ENCODE measurements around the gene FAM221B.

FAM221B gene

DNA sequence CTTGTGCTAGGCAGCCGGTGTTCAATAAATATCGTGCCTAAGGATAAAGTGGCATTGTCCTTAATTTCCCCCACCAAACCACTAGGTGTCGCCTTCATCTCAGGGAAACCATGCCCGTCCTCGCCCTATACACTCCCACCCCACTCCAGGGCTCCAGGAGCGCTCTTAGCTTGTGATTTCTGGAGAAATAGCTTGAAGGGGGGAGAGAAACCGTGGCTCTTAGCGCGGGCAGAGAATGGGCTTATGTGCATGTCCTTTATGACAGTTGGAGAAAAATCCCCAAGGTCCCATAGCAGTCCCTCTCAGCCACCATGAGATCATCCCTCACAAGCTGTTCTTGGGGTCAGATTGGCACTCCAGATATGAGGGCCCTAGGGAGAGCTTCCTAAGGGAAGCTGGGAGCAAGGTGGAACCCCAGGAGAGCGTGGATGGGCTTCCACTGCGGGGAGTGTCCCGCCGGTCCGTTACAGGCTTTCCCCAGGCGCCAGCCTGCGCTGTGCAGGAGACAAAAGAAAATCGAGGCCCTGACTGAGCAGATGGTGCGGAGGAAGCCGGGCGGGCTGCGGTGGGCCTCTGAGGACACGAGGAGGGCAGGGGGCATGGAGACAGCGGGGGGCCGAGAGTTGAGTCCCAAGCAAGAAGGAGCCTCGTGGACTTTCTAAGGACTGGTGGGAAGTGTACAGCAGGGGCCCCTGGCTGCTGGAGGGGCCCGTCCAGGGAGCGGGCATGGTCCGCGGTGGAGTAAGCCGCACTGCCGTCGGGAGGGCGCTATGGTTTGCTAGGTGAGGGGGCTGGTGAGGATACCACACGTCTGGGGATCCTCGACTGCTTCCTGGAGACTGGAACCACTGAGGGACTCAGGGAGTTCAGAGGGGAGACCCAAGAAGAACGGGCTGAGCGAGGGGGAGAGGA is 37.9 kb downstream of the FAM221B start:
- peak; percentile 74 for DNase-seq (ENCODE audit: low spot score)

DNA sequence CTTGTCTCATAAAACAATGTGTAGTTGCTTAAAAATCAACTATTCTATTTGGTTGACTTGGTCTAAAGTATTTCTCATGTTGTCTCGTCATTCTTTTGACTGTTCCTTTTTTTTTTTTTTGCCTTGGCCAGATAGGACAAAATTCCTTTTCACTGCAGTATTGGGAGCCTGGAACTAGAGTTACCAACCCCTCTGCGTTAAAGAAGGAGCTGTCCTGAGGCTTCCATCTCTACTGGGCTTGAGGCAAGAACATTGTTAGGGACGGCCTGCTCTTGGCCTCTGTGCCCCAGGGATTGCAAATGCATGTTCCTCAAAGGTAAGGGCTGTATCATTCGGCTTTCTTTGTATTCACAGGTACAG is 38.5 kb downstream of the FAM221B start:
- DNase-seq (ENCODE audit: low spot score) = no peak

DNA sequence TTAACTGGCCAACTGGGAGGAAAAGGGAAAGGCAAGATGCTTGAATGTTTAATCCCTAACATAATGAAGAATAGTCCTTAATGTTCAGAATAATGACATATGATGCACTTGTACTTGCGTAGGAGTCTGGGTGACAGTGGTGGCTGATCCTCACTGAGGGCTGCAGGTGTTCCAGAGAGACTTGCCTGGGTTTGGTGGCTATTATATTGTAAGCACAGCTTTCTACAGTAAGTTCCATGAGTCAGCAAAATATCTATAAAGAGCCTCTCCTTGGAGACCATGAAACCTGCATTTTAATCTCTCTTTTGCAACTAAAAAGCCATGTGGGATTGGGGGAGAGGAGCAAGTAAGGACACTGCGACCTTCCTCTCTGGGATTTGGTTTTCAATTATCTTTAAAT is 39.0 kb downstream of the FAM221B start:
- DNase-seq (ENCODE audit: low spot score) = no peak

DNA sequence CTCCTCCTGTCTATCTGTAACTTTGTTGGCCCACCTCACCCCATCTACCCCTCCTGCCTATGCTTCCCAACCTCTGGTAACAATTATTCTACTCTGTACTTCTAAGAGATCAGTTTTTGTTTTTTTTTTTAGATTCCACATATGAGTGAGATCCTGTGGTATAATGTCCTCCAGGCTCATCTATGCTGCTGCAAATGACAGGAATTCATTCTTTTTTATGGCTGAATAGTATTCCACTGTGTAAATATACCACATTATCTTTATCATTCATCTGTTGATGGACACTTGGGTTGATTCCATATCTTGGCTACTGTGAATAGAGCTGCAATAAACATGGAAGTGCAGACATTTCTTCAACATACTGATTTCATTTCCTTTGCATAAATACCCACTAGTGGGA is 45.1 kb downstream of the FAM221B start:
- DNase-seq (ENCODE audit: low spot score) = no peak

DNA sequence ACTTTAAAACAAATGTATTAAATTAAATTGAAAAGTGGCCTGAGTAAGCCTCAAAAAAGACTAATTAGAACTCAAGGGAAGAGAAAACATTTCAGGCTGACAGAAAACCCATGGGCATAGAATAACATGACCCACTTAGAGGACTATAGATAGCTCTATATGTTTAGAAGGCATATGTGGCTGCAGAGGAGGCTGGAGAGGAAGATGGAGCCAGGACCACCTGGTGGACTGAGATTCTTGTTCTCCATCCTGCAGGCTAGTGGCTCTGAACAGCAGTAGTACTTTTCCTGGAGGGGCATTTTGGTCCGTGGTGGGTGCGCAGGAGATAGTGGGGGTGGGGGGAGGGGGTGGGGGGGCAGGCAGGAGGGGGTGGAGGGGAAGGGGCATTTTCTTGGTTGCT is 47.5 kb downstream of the FAM221B start:
- DNase-seq (ENCODE audit: low spot score) = no peak

DNA sequence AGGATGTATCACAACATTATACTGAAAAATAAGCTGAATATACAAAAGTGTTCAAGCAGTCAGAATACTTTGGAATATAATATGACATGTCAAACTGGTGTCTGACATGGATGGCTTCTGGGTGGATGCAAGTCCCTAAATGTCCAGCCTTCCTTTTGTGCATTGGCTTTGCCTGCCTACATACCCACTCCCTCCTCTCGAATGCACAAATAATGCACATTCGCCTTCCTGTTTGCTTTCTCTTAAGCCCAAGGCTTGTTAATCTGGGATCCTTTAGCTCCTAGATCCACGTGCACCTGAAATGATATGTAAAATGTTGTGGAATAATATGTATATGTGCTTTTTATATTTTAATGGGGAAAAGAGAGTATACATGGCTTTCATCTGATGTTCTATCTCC is 50.0 kb downstream of the FAM221B start:
- no peak for DNase-seq (ENCODE audit: low spot score)

DNA sequence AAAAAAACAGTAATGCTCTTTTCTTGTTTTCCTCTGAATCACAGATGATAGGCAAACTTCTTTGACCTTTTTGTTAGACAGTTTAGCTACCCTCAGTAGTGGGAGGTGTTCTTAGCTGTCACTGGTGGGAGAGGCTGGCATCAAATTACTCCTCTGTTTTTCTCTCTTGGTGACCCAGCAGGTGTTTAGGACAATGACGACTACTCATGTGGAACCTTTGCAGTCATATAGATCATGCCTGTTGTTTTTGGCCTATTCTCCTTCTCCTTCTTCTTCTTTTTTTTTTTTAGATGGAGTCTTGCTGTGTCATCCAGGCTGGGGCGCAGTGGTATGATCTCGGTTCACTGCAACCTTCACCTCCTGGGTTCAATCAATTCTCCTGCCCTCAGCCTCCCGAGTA is 52.5 kb downstream of the FAM221B start:
- no peak for DNase-seq (ENCODE audit: low spot score)

DNA sequence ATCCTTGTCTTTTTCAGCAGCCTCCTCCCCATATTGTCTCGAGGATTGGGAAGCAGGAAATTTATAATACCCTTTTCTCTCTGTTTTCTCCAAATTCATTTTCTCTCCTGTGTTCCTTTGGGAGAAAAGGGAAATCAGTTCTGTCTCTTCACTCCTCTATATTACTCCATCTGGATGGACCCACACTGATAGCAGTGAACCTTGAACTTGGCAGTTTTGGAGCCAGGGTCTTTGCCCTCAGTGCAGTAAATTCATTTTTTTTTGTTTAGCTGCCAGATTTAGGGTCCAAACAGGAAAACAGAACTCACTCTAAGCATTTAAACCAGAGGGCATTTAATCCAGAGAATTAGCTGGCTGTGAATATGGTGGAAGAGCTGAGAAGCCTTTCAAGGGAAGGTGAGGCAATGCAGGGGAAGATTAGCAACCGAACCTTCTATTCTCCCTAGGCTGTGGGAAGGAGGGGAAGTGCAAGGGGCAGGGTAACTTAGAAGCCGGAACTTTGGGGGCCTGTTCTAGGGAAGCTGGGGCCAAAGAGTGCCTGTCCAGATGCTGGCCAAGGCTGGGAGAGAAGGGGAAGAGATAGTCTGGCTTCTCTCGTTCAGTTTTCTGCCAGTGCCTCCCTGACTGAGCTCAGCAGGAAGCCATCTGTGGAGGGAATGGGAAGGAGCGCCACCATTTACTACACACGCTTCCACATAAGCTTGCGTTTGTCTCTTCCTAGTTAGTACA is 53.5 kb downstream of the FAM221B start:
- peak; percentile 47 for DNase-seq (ENCODE audit: low spot score)

DNA sequence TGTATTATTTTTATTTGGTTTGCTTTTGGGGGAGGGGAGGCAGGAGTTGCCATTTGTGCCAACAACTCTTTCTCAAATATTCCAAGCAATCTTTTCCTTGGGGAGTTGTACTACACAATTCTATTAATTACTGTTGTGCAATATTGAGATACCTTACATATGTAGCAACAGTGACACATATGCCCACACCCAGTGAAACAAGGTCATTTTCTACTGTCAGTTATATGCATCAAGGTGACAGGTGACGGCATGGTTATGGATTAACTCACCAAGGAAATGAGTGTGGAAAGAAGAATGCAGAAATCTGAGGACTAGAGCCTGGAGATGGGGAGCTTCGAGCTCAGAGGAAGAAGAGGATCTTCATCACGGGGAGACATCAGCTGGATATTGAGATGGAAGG is 56.6 kb downstream of the FAM221B start:
- DNase-seq (ENCODE audit: low spot score) = no peak

DNA sequence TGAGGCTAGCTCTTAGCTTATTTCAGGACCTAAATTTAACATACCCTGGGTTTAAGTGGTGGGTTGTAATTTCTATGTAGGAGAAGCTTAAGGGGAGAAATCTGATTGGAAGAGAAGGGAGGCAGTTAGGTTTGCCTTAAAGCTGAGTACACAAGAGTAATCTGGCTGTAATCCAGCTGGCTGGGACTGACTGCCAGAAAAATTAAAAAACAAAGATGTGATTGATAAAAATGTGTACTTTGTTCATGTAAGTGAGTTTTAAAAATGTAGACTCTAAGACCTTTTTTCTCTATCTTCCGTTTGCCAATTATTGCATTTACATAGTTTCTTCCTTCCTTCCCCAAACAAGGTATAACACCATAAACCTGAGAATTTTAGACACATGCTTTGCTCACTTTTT is 57.0 kb downstream of the FAM221B start:
- no peak for DNase-seq (ENCODE audit: low spot score)

DNA sequence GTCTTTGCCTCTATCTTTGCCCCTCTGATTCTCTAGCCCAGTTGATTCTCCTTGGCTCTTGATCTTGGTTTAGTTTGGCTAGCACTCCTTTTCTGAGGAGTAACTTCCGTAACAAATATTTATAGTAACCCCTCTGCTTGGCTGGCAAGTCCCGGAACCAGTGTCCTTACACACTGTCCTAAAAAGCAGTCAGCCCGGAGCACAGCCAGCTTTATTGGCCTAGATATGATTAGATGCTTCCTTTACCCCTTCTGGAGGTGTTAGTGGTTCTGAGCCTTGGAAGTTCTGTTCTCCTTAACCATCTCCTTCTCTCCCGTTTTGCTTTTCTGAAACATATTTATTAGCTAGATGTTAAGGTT is 57.5 kb downstream of the FAM221B start:
- no peak for DNase-seq (ENCODE audit: low spot score)

DNA sequence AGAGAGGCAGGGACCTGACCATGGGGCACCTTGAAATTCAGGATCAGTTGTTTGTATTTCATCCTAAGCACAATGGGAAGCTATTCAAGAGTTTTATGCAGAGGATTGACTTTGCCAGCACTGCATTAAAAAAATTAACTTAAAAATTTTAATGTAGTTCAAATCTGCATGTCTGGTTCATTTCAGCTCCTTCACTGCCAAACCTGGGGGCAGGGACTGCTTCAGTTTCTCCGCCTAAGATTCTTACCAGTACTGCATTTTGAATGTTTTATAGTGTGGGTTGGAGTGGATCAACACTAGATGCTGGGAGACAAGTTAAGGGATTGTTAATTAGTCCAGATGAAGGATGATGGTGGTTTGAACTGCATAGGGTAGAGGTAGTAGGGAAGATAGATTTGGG is 58.8 kb downstream of the FAM221B start:
- DNase-seq (ENCODE audit: low spot score) = no peak

DNA sequence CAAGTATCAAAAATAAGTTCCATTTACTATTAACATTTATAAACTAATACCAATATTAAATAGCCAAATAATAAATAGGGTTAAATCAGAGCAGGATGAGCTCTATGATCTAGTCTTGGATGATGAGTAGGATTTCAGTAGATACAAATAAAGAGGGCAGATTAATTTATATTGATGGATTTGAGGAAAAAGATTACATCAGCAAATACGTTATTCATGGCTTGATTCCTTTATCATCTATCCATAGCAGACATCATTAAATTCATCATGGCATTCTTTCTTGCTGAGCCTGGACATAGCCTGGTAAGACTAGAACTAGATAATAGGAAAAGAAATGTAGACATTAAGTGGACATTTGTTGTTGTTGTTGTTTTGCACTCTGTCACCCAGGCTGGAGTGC is 61.1 kb downstream of the FAM221B start:
- no peak for DNase-seq (ENCODE audit: low spot score)

DNA sequence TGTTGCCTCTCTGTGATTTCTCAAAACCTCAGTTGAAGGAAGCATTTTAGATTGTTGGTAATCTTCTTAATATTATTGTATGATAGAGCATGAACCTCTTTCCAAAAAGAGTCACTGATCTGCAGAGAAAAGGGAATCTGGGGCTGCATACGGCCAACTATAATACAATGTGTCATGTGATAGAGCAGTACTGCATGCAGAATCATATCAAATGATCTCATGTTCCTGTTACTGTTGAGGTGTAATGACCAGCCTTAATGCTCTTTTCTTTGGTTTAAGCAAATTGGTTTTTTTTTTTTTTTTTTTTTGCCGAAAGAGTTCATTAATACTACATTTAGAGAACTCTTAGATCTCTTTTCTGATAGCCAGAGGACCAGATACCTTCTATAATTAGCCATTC is 61.5 kb downstream of the FAM221B start:
- no peak for DNase-seq (ENCODE audit: low spot score)

All from globus pallidus (tissue), 1 donor.